NCI-H524 (cell line): ENCODE results near the gene KCNQ4.
A peak's percentile ranks its signal among the peaks of the same experiment; 100 is the strongest.

ENCODE experiments used
- DNase-seq, 2 experiments: peaks; one replicate each; lab custom pipeline; 2025; lab: John Stamatoyannopoulos, UW

The KCNQ4 gene

GRCh38 chr1:40840526-40841323 lies 57.1 kb downstream of the KCNQ4 start:
- DNase-seq: no peak

- no peak for DNase-seq
Measured at GRCh38 chr1:40841602-40842001, 58.0 kb downstream of the KCNQ4 start.

- DNase-seq: no peak
Measured at GRCh38 chr1:40842207-40842606, 58.6 kb downstream of the KCNQ4 start.

GRCh38 chr1:40842691-40843090 lies 59.1 kb downstream of the KCNQ4 start:
- no peak for DNase-seq

- no peak for DNase-seq
Measured at GRCh38 chr1:40844079-40844478, 60.5 kb downstream of the KCNQ4 start.

- no peak for DNase-seq
Measured at GRCh38 chr1:40844887-40845878, 61.6 kb downstream of the KCNQ4 start.

- DNase-seq: no peak
Measured at GRCh38 chr1:40845895-40846294, 62.3 kb downstream of the KCNQ4 start.

- no peak for DNase-seq
Measured at GRCh38 chr1:40847023-40847745, 63.6 kb downstream of the KCNQ4 start.

- peak; percentile 29 to 64 for DNase-seq
Measured at GRCh38 chr1:40848530-40849189, 65.1 kb downstream of the KCNQ4 start.

GRCh38 chr1:40849801-40850592 lies 66.4 kb downstream of the KCNQ4 start:
- DNase-seq: peak in 1 of 2 experiments; percentile 67

GRCh38 chr1:40851643-40852042 lies 68.1 kb downstream of the KCNQ4 start:
- DNase-seq: no peak

- DNase-seq: no peak
Measured at GRCh38 chr1:40853113-40853884, 69.7 kb downstream of the KCNQ4 start.

- peak; percentile 69 to 80 for DNase-seq
Measured at GRCh38 chr1:40853885-40854170, 70.2 kb downstream of the KCNQ4 start.

- peak in 1 of 2 experiments; percentile 25 for DNase-seq
Measured at GRCh38 chr1:40855513-40855912, 71.9 kb downstream of the KCNQ4 start.

- no peak for DNase-seq
Measured at GRCh38 chr1:40856116-40856515, 72.5 kb downstream of the KCNQ4 start.

GRCh38 chr1:40856656-40857302 lies 73.2 kb downstream of the KCNQ4 start:
- peak; percentile 85 to 88 for DNase-seq

GRCh38 chr1:40857737-40858136 lies 74.2 kb downstream of the KCNQ4 start:
- peak; percentile 95 to 98 for DNase-seq

GRCh38 chr1:40858856-40859416 lies 75.3 kb downstream of the KCNQ4 start:
- DNase-seq: peak; percentile 71 to 94

GRCh38 chr1:40860706-40861223 lies 77.2 kb downstream of the KCNQ4 start:
- no peak for DNase-seq
